Left cardiac atrium (tissue), 4 donors: ENCODE results near the gene HNRNPF. TPM values are rescaled to one million over a fixed set of nuclear protein-coding genes. Genes with fewer than 3 reads are reported as not detected.
"Not testable (repeated sequence)": the region's sequence is repeated elsewhere in the genome, so short reads cannot be mapped to it uniquely, and the experiment has no call there.

Experiments
- ATAC-seq, 2 donors: fragments of 200-7000 bp; cut with Tn5 transposase; one replicate each; pipeline ENCODE4 v1.9.1; 2020; ENCODE audit warnings: mild to moderate bottlenecking in 2 of 2, moderate library complexity in 2 of 2
- DNase-seq: peaks from one replicate; pipeline ENCODE4 v3.0.0-alpha.2; 2020
- intact Hi-C, 2 donors: fragments of 100-400 bp; cut with DNase I; formaldehyde crosslinking; loops; one replicate each; pipeline versions ENCODE4 v1.14.1 to v1.15.1; 2022 to 2023
- long read RNA-seq: library from polyadenylated mRNA; unstranded; transcript quantifications from one replicate; pipeline ENCODE4 v2.0.0, GENCODE V29; 2021
- total RNA-seq, 2 donors: library from RNA; stranded (reverse); fragmentation: NEBNext Ultra II Directional; extraction: Animal tissue kit (Norgen Biotek cat#: 25700); gene quantifications; one replicate each; pipeline ENCODE4 v1.2.1, GENCODE V29; 2021
- donor health status: DM: no; HTN: yes; CAD: no.
- donor health status: DM: no; HTN: yes; CAD: no; lungs with severe emphysema.
- donor health status: DM: yes; HTN: yes; CAD: no.
- donor health status: Dilated cardiomyopathy.

Gene HNRNPF
- 100 to 1,000 TPM in 1 of 2 donors, 10 to 100 TPM in 1; 83.6 to 107 TPM for total RNA-seq
- long read RNA-seq, transcript HNRNPF-201 (4 exons, 2,186 nt), result minor isoform, 17 of 359 reads
- long read RNA-seq, transcript HNRNPF-204 (3 exons, 2,755 nt), result minor isoform, 11 of 359 reads
- long read RNA-seq, transcript HNRNPF-203 (4 exons, 2,617 nt), result major isoform, 67 of 359 reads
- long read RNA-seq, transcript HNRNPF-207 (4 exons, 2,676 nt), result minor isoform, 22 of 359 reads
- long read RNA-seq, partial matches to known transcripts, result 0 of 359 reads
- long read RNA-seq, other reads (novel, unspliced or antisense), result 238 of 359 reads

DNA sequence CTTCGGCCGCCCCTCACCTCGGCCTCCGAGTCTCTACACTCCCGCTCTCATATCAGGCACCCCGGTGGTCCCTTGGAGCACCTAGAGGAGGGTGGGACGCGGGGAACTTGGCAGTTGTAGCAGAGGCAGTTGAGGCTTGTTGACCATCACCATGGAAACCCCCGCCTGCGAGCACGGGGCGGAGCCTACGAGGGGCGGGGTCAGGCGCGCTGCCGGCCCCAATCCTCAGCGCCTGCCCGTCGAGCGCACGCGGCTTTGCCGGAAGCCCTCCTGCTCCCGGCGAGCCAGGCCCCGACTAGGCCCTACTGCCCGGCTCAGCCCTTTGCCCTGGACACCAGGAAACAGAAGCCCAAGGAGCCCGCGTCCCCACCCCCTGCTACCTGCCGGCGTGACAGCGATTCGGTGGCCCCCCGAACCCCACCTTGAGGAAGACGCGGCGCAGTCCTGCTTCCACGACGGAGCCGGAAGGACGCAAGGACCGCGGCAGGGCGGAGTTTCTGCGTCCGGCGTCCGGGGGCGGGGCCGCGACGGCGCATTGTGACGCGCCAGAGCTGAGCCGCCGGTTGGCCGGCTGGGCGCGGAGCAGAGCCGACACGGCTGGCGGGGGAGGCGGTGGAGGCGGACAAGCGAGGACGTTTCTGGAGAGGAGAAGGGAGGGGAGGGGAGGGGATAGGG, at the start of gene HNRNPF:
Gene HNRNPF (minus strand): TSS at position 477 of the 675 bp plus-strand sequence. CDS start 21,302 bp downstream, outside the sequence.
- intact Hi-C loops, result no loop called here
- DNase-seq (peak; percentile 96), ATAC-seq (peak; percentile 92)

DNA sequence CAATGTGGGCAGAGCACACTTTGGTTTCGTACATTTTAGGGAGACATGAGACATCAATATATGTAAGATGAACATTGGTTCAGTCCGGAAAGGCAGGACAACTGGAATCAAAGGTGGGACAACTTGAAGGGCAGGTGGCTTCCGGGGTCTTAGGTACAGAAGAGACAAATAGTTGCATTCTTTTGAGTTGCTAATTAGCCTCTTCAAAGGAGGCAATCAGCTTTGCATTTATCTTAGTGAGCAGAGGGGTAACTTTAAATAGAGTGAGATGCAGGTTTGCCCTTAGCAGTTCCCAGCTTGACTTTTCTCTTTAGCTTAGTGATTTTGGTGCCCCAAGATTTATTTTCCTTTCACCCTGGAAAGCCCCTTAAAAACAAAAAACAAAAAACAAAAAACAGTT, 49.2 kb upstream of the HNRNPF start:
- no peak for DNase-seq
- no peak for ATAC-seq
- intact Hi-C loops, result no loop called here

DNA sequence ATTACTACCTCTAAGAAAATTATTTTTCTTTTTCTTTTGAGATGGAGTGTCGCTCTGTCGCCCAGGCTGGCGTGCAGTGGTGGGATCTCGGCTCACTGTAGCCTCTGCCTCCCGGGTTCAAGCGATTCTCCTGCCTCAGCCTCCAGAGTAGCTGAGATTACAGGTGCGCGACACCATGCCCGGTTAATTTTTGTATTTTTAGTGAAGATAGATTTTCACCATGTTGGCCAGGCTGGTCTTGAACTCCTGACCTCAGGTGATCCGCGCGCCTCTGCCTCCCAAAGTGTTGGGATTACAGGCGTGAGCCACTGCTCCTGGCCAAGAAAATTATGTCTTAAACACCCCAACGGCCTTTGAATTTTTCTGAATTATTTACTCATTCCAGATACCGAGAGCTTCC, 47.6 kb upstream of the HNRNPF start:
- intact Hi-C loops, DNase-seq, ATAC-seq: not testable (repeated sequence)

- intact Hi-C loops, ATAC-seq, DNase-seq: not testable (repeated sequence)
These were observed 45.0 kb upstream of the HNRNPF start for GRCh38 chr10:43454025-43454424.

DNA sequence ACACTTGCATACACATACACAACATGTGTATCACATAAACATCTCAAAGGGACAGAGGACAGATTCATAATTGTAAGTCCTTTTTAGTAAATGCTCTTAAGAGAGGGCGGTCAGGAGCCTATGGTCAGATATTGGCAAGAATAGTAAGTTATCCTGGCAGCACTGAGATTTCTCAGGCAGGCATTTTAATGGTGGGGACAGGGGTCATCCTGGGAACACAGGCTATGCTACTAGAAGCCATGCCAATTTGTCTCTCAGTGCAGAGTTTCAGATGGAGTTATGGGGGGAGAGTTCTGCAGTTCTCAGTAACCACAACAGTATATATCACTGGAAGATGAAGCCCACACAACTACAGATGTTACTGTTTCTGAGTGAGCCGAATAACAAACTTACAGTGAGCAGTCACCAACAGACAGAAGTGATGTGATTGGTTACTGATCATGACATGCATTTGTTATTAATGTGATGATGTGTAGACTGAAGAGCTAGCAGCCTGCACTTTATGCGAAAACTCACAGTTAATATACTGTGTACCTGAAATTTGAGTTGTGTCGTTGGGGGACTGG, 44.4 kb upstream of the HNRNPF start:
- intact Hi-C loops, result no loop called here
- no peak for ATAC-seq
- DNase-seq, result no peak

DNA sequence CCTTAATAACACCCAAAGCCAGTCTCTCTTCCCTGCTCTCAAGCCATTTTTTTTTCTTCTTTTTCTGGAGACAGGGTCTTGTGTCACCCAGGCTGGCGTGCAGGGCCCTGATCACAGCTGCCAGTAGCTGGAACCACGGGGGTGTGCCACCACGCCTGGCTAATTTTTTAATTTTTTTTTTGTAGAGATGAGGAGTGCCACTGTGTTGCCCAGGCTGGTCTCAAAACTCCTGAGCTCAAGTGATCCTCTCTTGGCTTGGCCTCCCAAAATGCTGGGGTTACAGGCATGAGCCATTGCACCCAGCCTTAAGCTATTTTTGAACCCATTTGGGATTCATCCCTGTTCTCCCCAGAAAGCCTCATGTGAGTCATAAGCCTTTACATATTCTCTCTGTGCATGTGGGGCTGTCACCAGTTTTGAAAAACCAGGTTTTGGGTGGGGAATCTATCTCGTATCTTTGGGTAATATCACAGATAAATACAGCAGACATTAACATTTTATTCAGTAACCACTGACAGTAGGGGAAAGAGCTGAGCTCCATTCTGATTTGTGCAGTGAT, 43.4 kb upstream of the HNRNPF start:
- no peak for DNase-seq
- no peak for ATAC-seq
- intact Hi-C loops, result no loop called here

GRCh38 chr10:43448742-43449141, 39.8 kb upstream of the HNRNPF start:
- intact Hi-C loops, result no loop called here
- ATAC-seq (no peak), DNase-seq (no peak)

DNA sequence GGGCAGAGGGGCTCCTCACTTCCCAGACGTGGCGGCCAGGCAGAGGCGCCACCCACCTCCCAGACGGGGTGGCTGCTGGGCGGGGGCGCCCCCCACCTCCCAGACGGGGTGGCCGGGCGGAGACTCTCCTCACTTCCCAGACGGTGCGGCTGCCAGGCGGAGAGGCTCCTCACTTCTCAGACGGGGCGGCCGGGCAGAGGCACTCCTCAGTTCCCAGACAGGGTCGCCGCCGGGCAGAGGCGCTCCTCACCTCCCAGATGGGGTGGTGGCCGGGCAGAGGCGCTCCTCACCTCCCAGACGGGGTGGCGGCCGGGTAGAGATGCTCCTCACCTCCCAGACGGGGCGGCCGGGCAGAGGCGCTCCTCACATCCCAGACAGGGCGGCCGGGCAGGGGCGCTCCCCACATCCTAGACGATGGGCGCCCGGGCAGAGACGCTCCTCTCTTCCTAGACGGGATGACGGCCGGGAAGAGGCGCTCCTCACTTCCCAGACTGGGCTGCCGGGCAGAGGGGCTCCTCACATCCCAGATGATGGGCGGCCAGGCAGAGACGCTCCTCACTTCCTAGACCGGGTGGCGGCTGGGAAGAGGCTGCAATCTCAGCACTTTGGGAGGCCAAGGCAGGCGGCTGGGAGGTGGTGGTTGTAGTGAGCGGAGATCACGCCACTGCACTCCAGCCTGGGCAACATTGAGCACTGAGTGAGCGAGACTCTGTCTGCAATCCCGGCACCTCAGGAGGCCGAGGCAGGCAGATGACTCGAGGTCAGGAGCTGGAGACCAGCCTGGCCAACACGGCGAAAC, 37.4 kb upstream of the HNRNPF start:
- ATAC-seq, intact Hi-C loops, DNase-seq: not testable (repeated sequence)

DNA sequence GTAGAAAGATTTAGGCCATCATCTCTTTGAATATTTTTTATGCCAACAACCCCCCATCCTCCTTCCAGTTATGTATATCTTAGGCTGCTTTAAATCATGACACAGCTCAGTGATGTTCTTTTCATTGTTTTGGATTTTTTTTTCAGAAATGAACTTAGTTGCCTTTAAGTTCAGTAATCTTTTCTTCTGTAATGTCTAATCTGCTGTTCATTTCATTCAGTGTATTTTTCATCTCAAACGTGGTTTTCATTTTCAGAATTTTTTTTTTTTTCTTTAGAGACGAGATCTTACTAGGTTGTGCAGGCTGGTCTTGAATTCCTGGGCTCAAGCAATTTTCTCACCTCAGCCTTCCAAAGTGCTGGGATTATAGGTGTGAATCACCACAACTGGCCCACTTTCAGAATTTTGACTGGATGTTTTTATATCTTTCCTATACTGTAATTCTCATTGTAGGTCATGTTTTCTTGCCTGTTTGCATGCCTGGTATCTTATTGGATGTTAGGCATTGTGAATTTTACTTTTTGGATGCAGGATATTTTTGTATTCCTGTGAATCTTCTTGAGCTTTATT, 36.0 kb upstream of the HNRNPF start:
- ATAC-seq (no peak), DNase-seq (no peak)
- intact Hi-C loops, result no loop called here

DNA sequence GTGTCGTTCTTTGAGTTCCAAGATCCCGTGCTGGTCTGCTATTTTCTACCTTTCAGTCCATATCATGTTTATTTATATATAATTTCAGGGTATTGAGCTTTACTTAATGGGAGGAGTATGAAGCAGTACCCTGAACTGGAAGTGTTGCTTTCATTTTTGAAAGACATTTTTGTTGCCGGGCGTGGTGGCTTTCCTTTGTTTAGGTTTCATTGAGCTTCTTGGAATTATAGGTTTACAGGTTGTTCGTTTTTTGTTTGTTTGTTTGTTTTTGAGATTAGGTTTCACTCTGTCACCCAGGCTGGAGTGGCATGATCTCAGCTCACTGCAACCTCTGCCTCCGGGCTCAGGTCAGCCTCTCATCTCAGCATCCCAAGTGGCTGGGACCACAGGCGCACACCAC, 35.3 kb upstream of the HNRNPF start:
- DNase-seq (no peak), ATAC-seq (no peak)
- intact Hi-C loops, result no loop called here

GRCh38 chr10:43440463-43441134, 31.6 kb upstream of the HNRNPF start:
- intact Hi-C loops, result no loop called here
- ATAC-seq (no peak), DNase-seq (no peak)

DNA sequence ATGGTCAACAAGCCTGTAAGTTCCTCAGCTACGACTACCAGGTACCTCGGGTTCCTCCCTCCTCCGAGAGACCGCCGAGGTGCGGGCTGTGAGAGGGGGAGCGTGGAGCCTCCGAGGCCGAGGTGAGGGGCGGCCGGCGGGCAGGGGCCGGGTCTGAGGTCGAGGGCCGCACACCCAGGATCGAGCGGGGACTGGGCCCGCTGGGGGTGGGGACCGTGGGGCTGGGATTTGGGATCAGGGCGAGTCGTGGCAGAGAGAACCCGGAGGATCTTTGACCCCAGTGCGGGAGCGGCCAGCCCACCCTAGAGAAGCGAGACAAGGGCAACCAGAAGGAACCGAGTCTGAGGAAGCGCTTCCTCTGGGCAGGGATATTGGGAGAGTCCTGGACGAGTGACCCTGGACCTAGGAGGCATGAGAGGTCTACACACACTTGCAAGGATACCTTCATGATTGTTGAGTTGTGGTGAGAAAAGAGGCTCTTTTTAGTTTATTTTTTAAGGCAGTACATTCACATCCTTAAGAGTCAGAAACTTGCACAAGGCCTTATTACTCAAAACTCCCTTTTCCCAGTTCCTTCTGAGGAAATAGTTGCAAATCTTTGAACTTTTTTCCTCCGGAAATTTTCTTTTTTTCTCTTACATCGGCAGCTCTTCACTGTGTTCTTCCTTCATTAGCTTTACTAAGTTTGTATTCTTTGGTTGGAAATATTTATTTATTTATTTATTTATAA, 28.3 kb upstream of the HNRNPF start:
- peak in 1 of 2 donors; percentile 5 for ATAC-seq
- intact Hi-C loops, result no loop called here
- DNase-seq, result no peak

DNA sequence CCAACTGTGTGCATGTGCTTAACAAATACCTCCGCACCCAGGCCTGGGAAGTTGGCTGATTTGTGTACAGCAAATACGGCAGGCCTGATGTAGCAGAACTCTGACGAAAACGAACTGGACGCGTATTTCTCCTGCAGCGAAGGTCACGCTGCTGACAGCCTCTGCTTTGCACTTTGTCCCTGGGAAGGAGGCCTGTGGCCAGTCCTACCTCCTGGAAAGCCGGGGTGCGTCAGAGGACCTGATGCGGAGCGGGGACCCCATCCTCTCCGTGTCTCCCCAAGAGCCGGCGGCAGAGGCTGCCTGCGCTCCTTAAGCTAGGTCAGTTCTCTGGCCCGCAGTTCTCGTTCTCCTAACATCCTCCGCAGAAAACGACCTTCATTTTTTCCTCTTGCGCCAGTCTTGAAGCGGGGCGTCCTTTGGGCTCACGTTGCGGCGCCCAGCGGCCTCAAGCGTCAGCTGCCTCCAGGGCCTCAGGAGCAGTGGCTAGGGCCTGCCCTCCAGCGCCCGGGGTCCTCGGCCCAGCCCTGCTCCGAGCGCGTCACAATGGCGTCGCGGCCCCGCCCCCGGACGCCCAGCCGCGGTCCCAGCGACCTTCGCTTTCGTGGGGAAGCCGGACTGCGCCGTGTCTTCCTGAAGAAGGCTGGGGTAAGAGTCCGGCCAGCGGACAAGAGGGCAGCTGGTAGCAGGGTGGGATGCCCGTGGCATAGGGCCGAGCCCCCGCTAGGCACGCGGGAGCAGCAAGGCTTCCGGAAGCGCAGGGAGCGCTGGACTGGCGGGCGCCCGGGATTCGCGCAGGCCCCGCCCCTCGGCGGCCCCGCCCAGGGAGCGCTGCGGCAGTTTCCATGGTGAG, 27.5 kb upstream of the HNRNPF start, which contains the start of gene ZNF487:
Gene ZNF487 (plus strand): TSS at position 821 of the 850 bp plus-strand sequence. CDS start 38,703 bp downstream, outside the sequence.
- ATAC-seq, result peak; percentile 98 to 99
- intact Hi-C loops, result no loop called here
- peak; percentile 91 for DNase-seq

DNA sequence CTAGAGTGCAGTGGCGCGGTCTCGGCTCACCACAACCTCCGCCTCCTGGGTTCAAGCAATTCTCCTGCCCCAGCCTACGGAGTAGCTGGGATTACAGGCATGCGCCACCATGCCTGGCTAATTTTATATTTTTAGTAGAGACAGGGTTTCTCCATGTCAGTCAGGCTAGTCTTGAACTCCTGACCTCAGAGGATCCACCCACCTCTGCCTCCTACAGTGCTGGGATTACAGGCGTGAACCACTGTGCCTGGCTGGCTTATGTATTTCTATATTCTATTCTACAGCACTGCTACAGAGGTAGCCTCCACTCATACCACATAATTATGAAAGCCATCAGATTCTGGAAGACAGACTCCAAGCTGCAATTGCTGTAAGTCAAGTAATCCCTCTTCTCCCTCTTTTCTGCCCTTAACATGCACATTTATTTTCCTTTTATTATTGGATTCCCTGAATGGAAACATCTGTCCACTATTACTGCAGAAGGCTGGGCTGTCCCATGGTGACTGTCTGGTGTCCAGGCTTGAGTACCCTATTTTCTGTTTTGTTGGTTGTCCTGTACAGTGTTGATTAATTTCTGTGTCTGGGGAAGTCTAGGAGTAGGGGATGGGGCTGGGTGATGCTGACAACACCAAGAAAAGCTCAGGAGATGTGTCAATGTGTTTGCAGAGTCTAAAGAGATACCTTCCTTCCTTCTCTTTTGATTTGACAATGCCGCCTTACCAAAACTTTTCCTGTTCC, 22.1 kb upstream of the HNRNPF start:
- no peak for ATAC-seq
- intact Hi-C loops, result no loop called here
- DNase-seq, result no peak

GRCh38 chr10:43427166-43427825, 18.3 kb upstream of the HNRNPF start:
- intact Hi-C loops, result no loop called here
- no peak for DNase-seq
- ATAC-seq, result no peak

DNA sequence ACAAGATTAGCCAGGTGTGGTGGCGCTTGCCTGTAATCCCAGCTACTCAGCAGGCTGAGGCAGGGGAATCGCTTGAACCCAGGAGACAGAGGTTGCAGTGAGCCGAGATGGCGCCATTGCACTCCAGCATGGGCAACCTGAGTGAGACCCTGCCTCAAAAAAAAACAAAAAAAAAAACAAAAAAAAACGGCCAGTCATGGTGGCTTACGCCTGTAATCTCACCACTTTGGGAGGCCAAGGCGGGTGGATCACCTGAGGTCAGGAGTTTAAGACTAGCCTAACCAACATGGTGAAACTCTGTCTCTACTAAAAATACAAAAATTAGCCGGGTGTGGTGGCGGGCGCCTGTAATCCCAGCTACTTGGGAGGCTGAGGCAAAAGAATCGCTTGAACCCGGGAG, 17.5 kb upstream of the HNRNPF start:
- ATAC-seq, DNase-seq, intact Hi-C loops: not testable (repeated sequence)
